Measurements from ENCODE around the gene NXPH4. TPM values are rescaled to one million over a fixed set of nuclear protein-coding genes. Genes with fewer than 3 reads are reported as not detected.

Gene NXPH4
- polyA plus RNA-seq, 1 donor from 2014 or later = 0.53 TPM

GRCh38 chr12:57207731-57208630, 8.6 kb upstream of the NXPH4 start:
- H4K20me1 ChIP-seq (ENCODE audit: insufficient read depth) = no peaks in the 10 kb centered on the region
- H3K79me2 ChIP-seq (replicated peaks; ENCODE audit: insufficient read depth, low read length) = no peaks in the 10 kb centered on the region
- no peak overlapping the region for H3K4me3 ChIP-seq (ENCODE audit: low read length)
- no peaks in the 10 kb centered on the region for H3K27me3 ChIP-seq (ENCODE audit: insufficient read depth, low read depth, low read length)
- no peak overlapping the region for H2AFZ ChIP-seq (ENCODE audit: low read depth, low read length)
- H3F3A ChIP-seq (ENCODE audit: insufficient read depth, low read length, poor library complexity, severe bottlenecking) = no peaks in the 10 kb centered on the region
- no peaks in the 10 kb centered on the region for H3K36me3 ChIP-seq (ENCODE audit: insufficient read depth, low read length)
- no peaks in the 10 kb centered on the region for H3K9me3 ChIP-seq (ENCODE audit: low read length)
- TF ChIP-seq EZH2 (IDR thresholded peaks at IDR 0.05; ENCODE audit: borderline replicate concordance, insufficient read depth, low read length, poor library complexity, severe bottlenecking) = no peak
- TF ChIP-seq SMC3 (conservative IDR thresholded peaks at IDR 0.05; ENCODE audit: poor library complexity) = no peak
- no peak for TF ChIP-seq RAD21 (conservative IDR thresholded peaks at IDR 0.05)
- TF ChIP-seq, protein P1, sequence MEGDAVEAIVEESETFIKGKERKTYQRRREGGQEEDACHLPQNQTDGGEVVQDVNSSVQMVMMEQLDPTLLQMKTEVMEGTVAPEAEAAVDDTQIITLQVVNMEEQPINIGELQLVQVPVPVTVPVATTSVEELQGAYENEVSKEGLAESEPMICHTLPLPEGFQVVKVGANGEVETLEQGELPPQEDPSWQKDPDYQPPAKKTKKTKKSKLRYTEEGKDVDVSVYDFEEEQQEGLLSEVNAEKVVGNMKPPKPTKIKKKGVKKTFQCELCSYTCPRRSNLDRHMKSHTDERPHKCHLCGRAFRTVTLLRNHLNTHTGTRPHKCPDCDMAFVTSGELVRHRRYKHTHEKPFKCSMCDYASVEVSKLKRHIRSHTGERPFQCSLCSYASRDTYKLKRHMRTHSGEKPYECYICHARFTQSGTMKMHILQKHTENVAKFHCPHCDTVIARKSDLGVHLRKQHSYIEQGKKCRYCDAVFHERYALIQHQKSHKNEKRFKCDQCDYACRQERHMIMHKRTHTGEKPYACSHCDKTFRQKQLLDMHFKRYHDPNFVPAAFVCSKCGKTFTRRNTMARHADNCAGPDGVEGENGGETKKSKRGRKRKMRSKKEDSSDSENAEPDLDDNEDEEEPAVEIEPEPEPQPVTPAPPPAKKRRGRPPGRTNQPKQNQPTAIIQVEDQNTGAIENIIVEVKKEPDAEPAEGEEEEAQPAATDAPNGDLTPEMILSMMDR (IDR thresholded peaks at IDR 0.05; ENCODE audit: poor library complexity, severe bottlenecking) = no peak
- TF ChIP-seq POLR2AphosphoS5 (IDR thresholded peaks at IDR 0.05) = no peak
- TF ChIP-seq REST (IDR thresholded peaks at IDR 0.05; ENCODE audit: borderline replicate concordance) = no peak
- no peak for TF ChIP-seq MXI1 (conservative IDR thresholded peaks at IDR 0.05; ENCODE audit: poor library complexity, severe bottlenecking)
- no peak for TF ChIP-seq TAF1 (IDR thresholded peaks at IDR 0.05; ENCODE audit: low read depth)
- no peak for TF ChIP-seq EP300 (conservative IDR thresholded peaks at IDR 0.05; ENCODE audit: poor library complexity, severe bottlenecking)
- H3K9ac ChIP-seq (ENCODE audit: low read length) = no peak overlapping the region
- H3K27ac ChIP-seq (ENCODE audit: low read length) = no peak overlapping the region
- H3K9me2 ChIP-seq (ENCODE audit: insufficient read depth, low read length) = no peaks in the 10 kb centered on the region
- H3K4me2 ChIP-seq (ENCODE audit: low read length) = no peak overlapping the region

DNA sequence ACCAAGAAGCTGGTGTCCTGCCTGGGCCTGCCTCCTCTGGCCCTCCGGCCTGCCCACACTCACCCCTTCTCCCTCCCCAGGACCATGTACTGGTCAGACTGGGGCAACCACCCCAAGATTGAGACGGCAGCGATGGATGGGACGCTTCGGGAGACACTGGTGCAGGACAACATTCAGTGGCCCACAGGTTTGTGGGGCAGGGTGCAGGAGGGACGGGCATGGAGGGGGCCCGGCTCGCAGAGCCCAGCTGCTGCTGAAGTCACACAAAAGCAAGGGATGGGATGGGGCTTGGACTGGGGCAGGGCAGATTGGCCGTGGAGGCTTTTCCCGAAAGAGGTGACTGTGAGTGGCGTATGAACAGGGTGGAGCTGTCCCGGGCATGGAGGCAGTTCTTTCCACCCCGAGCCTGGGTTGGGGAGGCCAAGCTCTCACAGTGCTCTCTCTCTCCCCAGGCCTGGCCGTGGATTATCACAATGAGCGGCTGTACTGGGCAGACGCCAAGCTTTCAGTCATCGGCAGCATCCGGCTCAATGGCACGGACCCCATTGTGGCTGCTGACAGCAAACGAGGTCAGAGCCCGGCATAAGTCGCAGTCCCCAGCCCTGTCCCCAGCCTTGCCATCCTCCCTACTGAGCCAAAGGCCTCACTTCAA, 7.8 kb upstream of the NXPH4 start:
- Histone ChIP-seq H3K4me3 (ENCODE audit: low read length) (no peak overlapping the region), H3K36me3 (ENCODE audit: insufficient read depth, low read length) (peaks cover 3% of the 10 kb centered on the region), H3K79me2 (replicated peaks; ENCODE audit: insufficient read depth, low read length) (no peaks in the 10 kb centered on the region), H3K4me2 (ENCODE audit: low read length) (no peak overlapping the region), H4K20me1 (ENCODE audit: insufficient read depth) (no peaks in the 10 kb centered on the region), H3K27me3 (ENCODE audit: insufficient read depth, low read depth, low read length) (no peaks in the 10 kb centered on the region), H3F3A (ENCODE audit: insufficient read depth, low read length, poor library complexity, severe bottlenecking) (no peaks in the 10 kb centered on the region), H3K9ac (ENCODE audit: low read length) (no peak overlapping the region), H2AFZ (ENCODE audit: low read depth, low read length) (no peak overlapping the region), H3K27ac (ENCODE audit: low read length) (no peak overlapping the region), H3K9me3 (ENCODE audit: low read length) (no peaks in the 10 kb centered on the region), H3K9me2 (ENCODE audit: insufficient read depth, low read length) (no peaks in the 10 kb centered on the region)
- TF ChIP-seq, protein P1 (IDR thresholded peaks at IDR 0.05; ENCODE audit: poor library complexity, severe bottlenecking) = no peak
- TF ChIP-seq TAF1 (IDR thresholded peaks at IDR 0.05; ENCODE audit: low read depth) (no peak), SMC3 (conservative IDR thresholded peaks at IDR 0.05; ENCODE audit: poor library complexity) (no peak), REST (IDR thresholded peaks at IDR 0.05; ENCODE audit: borderline replicate concordance) (no peak), EP300 (conservative IDR thresholded peaks at IDR 0.05; ENCODE audit: poor library complexity, severe bottlenecking) (no peak), MXI1 (conservative IDR thresholded peaks at IDR 0.05; ENCODE audit: poor library complexity, severe bottlenecking) (no peak), POLR2AphosphoS5 (IDR thresholded peaks at IDR 0.05) (no peak), EZH2 (IDR thresholded peaks at IDR 0.05; ENCODE audit: borderline replicate concordance, insufficient read depth, low read length, poor library complexity, severe bottlenecking) (no peak), RAD21 (conservative IDR thresholded peaks at IDR 0.05) (no peak)

All from neural cell (in vitro differentiated cells).